HG02970 (cell line): ENCODE data around the gene EPS8.

Source experiments
- ATAC-seq: cut with Tn5 transposase; IDR thresholded peaks from one replicate; pipeline ENCODE4 v1.9.1; 2021; ENCODE audit warnings: mild to moderate bottlenecking, moderate library complexity, moderate number of reproducible peaks; ENCODE audit not compliant: unreplicated experiment, low FRiP score

EPS8 gene

GRCh38 chr12:15701206-15701605 lies 88.0 kb downstream of the EPS8 start:
- ATAC-seq, result no peak

GRCh38 chr12:15700595-15700994 lies 88.6 kb downstream of the EPS8 start:
- ATAC-seq, result no peak

- ATAC-seq, result no peak
These were observed 89.3 kb downstream of the EPS8 start for GRCh38 chr12:15699886-15700285.

DNA sequence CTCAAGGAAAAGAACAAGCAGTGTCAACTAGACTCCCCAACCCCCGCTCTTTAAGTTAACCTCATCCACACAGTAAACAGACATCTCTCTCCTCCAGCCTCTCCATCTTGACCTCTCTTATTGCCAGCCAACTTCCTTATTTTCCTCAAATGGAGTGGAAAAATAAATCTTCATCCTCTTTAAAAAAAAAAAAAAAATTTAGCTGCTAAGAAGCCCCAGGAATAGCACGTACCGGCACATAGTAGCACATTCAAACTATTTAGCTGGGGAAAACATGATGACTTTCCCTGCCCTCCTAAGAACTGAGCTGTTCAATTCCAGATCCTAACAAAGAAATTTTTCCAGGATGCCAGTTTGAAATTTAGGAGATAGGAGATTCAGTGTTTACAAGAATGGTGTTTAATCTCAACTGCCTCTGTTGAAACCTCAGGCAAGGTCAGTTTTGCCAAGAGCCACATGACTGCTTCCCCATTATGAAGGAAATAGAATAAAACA lies 90.8 kb downstream of the EPS8 start:
- no peak for ATAC-seq

GRCh38 chr12:15697201-15697600 lies 92.0 kb downstream of the EPS8 start:
- no peak for ATAC-seq

GRCh38 chr12:15693228-15693911 lies 95.8 kb downstream of the EPS8 start:
- ATAC-seq, result no peak

DNA sequence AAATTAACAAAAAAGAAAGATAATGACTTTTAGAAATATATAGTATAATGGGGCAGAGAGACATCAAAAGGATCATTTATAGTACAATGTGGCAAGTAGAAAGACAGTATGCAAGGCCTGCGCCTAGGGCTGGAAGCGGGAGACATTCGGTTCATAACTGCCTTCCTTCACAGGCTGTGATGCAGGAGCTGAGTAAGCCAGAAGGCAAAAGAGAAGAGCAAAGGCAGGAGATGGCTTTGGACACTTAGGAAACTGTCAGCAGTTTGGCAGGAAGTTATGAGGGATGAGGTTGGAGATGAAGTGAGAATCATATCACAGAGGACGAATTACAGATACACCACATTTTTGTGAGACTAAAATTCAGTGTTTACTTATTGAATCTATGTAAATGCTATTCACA lies 97.8 kb downstream of the EPS8 start:
- no peak for ATAC-seq

DNA sequence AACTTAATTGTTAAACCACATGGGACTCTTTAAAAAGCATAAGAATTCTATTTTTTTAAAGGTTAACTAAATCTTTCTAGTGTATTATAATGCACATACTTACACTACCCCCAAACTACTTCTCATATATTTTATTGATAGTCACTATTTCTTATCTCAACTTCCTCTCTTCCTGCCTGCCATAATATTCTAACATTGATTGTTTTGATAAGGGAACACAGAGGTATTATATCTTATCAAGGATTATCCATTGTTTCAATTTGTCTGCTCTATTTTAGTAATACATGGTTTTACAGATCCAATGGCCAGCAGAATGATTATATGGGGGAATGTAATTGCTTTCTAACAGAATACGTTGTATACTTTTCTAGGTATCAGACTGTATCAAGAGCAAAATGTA lies 98.9 kb downstream of the EPS8 start:
- ATAC-seq, result no peak

- ATAC-seq, result no peak
These were observed 99.4 kb downstream of the EPS8 start for GRCh38 chr12:15689751-15690191.

DNA sequence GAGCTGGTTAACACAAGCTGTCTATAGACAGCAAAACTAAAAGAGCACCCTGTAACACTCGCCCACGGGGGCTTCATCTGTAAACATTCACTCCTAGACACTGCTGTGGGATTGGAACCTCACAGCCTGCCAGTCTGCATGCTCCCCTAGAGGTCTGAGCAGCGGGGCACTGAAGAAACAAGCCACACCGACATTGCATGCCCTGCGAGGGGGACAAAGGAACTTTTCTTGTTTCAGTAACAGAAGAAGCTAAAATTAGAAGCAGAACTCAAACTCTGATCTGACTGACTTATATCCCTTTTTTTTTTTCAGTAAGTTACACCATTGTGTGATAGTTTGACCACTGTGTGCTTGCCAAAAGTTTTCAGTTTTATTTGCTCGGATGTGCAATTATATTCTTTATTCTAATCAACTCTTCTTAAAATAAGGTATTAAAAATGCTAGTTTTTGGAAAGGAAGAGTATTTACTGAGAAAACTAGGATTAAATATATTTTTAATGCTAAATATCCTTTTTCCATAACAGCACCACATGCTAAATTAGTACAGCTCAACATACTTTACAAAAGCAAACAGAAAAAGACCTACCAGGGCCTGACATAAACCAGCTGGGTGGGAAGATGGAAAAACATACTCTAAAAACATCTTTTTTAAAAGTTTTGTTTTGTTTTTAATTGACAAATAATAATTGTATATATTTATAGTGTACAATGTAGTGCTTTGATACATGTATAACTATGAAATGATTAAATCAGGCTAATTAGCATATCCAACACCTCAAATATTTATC lies 100.2 kb downstream of the EPS8 start:
- no peak for ATAC-seq

DNA sequence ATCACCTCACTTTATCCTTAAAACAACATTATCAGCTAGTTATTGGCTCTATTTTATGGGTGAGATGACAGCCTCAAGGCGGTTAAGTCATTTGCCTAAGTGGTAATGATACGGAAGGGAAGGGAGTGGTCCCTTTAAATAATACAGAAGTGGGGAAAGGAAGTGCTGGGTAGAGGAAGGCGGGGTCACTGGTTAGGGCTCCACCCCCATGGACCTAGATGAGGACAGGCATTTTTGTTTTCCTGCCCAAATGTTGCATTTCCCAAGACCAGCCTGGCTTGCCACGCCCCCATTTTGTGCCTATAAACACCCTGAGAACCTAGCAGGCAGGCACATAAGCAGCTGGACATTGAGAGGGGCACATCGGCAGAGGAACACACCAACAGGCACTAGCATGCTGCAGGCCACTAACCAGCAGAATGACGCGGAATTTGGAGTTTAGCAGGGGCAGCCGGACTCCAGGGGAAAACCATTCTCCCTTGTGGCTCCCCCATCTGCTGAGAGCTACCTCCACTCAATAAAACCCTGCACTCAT lies 100.9 kb downstream of the EPS8 start:
- no peak for ATAC-seq

GRCh38 chr12:15687583-15687982 lies 101.6 kb downstream of the EPS8 start:
- ATAC-seq, result no peak

DNA sequence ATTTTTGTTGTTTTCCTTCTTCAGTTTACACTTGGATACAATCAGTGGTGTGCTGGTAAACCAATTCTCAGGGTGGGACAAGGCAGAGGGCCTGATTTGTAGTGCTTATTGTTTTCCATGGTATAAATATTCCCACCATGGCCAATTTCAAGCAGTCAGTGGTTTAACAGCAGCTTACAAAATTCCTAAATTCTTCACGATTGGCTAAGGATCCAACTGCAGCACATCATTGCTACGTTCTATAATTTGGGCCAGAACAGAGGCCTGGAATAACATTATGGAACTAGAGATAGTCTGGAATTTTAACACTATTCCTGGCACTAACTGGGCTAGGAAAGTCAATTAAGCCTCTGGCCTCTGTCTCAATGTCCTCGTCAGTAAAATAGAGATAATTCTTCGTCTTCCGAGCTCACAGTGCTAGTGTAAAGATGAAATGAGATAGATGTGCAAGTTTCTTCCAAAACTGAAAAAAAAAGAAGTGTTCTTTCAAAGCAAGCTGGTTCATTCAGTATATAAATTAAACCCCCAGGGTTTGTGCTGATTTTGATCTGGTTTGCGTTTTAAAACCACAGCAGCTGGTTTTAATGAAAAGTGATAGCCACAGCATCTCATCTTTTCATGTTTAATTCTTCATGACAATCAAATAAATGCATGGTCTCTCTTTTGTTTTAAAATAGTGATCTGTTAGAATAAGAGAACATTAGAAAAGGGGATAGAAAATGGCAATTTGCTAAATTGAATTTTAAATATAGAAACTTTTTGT lies 104.1 kb downstream of the EPS8 start:
- ATAC-seq, result no peak

GRCh38 chr12:15682826-15683225 lies 106.4 kb downstream of the EPS8 start:
- no peak for ATAC-seq

DNA sequence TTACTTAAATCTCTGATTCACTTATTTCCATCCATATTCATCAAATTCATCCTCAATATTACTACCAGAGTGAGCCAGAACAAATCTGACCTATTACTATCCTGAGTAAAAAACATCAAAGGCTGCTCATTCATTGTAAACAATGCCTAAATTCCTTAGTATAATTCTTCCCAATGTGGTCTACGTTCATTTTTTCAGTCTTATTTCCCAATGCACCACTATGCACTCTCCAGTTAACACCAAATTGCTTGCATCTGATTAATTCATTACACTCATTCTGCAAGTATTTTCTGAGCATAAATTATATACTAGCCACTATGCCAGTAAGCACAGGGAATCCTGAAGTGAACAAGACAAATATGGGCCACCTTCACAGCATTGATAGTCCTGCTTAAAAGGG lies 110.0 kb downstream of the EPS8 start:
- ATAC-seq, result no peak

DNA sequence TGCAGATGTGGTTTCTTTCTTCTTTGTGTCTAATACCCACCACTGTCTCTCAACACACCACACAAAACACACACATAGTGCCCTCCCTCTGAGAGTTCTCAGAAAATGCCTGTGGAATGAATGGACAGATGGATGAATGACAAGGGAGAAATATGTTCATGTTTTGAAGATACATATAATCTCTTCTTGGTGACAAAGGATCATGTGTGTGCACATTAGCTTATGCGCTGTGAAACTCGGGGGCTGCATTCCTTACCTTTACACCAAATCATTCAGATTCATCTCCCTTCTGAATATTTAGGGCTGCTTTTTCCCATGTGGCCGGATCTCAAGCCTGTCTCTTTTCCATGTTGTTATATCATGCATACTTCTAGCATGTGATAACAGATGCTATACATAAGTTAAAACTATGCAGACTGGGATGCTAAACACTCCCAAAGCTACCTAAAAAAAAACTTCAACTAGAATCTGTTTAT lies 111.4 kb downstream of the EPS8 start:
- ATAC-seq, result no peak

DNA sequence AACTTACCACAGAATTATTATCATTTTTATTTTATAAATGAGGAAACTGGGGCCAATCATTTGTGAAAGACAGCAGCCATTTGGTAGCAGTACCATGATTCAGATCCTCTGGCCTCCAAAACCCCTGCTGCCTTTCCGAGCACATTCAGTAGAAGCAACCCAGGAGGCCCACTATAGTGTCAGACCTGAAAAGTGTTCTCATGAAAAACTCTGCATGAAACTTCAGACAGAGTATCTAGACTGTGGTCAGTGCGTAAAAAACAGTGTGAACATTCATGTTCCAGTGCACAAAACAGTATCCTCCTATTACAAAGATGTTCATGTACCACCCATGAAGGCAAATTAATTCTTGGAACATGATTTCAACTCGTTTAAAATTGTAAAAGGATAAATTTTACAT lies 112.0 kb downstream of the EPS8 start:
- no peak for ATAC-seq

DNA sequence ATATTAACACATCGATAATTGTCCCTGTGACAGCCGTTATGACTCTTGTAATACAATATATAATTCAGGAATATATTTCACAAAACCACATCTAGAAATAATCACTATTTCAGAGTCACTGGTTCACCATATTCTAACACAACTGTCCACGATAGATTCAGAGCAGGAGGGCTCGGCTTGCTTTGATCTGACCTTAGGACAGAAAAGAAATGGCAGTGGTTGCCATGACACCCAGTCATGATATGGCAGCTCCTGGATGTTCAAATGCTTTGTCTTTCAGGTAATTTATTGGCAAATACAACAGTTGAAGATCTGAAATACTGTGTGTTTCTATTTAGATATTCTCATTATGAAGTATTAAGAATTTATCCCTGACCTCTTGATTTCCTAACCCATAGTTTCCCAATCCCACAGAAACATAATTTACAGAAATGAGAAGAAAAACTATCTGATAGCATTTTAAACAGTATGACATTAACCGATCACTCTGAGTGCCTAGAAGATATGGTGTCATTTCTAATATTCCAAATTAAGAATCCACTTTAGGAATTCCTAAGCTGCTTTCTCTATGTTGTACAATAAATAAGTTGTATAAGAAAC lies 116.4 kb downstream of the EPS8 start:
- ATAC-seq, result no peak

DNA sequence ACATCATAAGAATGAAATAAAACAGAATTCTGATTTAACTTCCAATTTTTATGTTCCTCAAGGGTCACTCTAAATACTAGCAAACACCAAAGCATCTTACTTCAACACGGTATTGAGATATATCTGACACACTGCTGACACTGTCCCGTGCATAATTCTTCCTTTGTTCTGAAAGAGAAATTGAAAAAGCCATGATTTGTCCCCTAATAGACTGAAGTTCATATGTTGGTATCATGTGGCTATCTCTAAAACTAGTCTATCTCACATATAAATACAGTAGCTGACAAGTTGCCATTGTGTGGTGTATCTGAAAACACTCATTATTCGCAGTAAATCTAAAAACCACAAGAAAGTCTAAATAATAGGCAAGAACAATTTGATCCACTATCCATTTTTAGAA lies 118.4 kb downstream of the EPS8 start:
- no peak for ATAC-seq

GRCh38 chr12:15669256-15669948 lies 119.8 kb downstream of the EPS8 start:
- no peak for ATAC-seq
